ENCODE results near the gene AASDHPPT.

The AASDHPPT gene

DNA sequence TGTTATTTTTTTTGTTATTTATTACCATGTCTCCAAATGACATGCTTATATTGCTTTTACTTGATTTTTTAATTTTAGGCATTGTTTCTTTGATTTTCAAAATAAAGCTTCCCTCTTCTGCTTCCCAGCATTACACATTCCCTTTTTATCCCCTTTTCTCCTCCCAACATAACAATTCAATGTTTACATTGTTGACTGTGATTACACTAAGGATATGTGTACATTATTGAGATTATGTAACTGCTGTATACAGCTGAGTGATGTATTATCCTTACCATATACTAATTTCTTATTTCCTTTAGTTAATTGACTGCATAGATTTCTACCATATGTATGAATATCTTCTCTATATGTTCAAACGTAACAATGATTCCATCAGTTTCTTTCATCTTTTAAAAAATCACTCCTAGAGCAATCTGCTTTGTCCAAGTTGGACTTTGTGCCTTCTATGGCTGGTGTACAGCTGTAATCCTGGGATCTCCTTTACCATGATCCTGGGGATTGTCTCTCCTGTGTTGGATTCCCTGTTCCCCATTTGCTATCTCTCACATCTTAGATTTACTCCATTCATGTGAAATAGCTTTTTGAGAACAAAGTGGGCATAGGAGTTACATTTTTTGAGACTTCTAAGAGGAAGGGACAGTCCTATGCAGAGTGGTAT lies 21.6 kb downstream of the AASDHPPT start:
- TF ChIP-seq, protein P1, sequence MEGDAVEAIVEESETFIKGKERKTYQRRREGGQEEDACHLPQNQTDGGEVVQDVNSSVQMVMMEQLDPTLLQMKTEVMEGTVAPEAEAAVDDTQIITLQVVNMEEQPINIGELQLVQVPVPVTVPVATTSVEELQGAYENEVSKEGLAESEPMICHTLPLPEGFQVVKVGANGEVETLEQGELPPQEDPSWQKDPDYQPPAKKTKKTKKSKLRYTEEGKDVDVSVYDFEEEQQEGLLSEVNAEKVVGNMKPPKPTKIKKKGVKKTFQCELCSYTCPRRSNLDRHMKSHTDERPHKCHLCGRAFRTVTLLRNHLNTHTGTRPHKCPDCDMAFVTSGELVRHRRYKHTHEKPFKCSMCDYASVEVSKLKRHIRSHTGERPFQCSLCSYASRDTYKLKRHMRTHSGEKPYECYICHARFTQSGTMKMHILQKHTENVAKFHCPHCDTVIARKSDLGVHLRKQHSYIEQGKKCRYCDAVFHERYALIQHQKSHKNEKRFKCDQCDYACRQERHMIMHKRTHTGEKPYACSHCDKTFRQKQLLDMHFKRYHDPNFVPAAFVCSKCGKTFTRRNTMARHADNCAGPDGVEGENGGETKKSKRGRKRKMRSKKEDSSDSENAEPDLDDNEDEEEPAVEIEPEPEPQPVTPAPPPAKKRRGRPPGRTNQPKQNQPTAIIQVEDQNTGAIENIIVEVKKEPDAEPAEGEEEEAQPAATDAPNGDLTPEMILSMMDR (IDR thresholded peaks at IDR 0.05; ENCODE audit: borderline replicate concordance, insufficient read depth, low read depth, low read length) = no peak
- H3K4me3 ChIP-seq (ENCODE audit: low read depth, low read length) = no peak overlapping the region

DNA sequence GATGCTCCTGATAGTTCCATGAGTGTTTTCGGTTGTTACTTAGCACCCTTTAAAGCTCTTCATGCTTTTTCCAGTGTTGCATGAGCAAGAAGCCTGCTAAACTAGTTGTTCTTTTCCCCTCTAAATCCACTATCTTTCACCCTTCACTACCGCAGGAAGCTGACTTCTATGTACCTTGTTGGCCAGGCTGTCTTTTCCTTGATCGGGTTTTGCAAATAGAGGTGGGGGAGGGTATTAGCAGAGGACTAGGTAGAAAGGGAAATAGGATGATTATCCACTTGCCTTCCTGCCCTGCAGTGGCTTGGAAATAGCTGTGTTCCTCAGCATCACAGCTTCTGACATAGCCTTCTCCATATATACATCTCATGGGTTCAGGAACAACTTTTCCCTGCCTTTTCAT lies 23.9 kb downstream of the AASDHPPT start:
- no peak overlapping the region for H3K4me3 ChIP-seq (ENCODE audit: low read depth, low read length)
- TF ChIP-seq, protein P1 (IDR thresholded peaks at IDR 0.05; ENCODE audit: borderline replicate concordance, insufficient read depth, low read depth, low read length) = no peak

DNA sequence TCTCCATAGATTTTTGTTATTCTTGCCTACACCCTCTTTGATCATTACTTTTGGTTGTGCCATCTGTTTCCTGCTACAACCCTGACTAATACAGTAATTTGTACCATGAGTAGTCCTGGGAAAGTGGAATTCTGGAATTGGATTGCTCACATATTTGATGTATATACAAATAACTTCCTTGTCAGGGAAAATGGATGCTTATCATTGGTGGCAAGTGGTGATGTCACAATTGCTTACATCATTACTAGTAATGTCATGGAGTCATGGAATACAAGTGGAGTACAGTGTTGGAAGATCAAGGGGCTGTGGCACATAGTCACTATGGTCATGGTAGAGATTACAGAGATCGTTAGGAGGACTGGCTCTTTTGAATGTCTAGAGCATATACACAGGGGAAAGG lies 24.4 kb downstream of the AASDHPPT start:
- no peak overlapping the region for H3K4me3 ChIP-seq (ENCODE audit: low read depth, low read length)
- TF ChIP-seq, protein P1 (IDR thresholded peaks at IDR 0.05; ENCODE audit: borderline replicate concordance, insufficient read depth, low read depth, low read length) = no peak

DNA sequence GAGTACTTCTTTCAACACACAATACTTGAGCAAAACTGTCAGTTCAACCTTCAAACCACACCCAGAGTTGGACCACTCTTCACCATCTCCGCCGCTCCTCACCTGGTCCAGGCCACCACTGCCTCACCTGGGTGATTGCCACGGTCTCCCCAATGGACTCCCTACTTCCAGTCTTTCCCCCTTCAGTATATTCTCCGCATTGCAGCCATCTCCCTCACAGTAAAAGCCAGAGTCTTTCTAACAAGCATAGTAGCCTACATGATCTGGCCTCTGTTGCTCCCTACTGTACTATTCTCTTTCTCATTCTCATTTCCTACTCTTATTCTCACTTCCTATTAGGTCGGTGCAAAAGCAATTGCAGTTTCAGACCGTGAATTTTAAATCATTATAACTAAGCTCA lies 28.5 kb downstream of the AASDHPPT start:
- H3K4me3 ChIP-seq (ENCODE audit: low read depth, low read length) = no peak overlapping the region
- TF ChIP-seq, protein P1 (IDR thresholded peaks at IDR 0.05; ENCODE audit: borderline replicate concordance, insufficient read depth, low read depth, low read length) = no peak

DNA sequence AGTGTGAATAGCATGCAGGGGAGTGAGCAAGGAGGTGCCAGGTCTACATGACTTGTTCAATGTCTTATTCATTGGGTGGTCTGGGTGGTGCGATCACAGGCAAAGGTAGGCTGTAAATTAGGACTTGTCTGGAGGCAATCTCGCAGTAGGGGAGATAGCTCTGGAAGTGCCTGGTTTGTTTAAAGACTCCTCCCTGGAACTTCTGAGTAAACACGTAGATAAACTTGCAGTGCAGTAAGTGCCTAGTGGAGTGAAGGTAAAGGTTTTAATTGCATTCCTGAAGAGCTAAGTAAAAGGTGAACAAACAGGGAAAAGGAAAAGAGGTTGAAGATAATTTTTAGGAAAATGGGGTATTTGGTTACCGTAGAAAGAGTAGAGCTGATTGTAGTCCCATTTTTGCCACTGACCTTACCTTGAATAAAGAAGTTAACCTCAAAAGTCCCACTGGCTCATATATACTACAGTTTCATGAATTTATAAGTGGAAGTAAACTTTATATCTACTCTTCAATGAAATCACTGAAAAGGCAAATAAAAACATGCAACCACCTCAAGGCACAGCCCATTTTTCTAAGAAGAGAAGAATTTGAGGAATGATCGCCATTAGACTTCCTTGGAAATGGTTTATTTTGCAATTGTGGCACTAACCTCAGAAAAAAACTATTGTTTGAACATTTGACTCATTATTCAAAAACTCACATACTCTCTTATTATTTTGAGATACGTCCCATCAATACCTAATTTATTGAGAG lies 44.3 kb downstream of the AASDHPPT start:
- TF ChIP-seq, protein P1 (IDR thresholded peaks at IDR 0.05; ENCODE audit: borderline replicate concordance, insufficient read depth, low read depth, low read length) = no peak
- H3K4me3 ChIP-seq (ENCODE audit: low read depth, low read length) = no peak overlapping the region

DNA sequence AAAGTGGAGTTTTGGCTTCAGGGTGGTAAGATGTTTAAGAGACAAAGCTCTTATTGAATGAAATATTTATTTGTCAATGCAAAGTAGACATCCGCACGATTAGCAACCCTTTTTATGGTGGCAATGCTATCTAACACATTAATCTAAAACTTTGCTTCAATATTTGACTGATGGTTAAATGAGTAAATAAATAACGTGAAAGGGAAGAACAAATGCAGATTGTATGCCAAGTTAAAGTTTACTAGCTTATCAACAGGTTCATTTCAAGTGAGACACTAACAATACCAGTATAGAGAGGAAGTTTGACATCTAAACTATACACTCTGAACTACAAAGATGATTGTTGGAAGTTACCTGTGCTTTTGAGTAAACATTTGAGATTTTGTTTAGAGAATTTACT lies 50.1 kb downstream of the AASDHPPT start:
- TF ChIP-seq, protein P1 (IDR thresholded peaks at IDR 0.05; ENCODE audit: borderline replicate concordance, insufficient read depth, low read depth, low read length) = no peak
- H3K4me3 ChIP-seq (ENCODE audit: low read depth, low read length) = no peak overlapping the region

DNA sequence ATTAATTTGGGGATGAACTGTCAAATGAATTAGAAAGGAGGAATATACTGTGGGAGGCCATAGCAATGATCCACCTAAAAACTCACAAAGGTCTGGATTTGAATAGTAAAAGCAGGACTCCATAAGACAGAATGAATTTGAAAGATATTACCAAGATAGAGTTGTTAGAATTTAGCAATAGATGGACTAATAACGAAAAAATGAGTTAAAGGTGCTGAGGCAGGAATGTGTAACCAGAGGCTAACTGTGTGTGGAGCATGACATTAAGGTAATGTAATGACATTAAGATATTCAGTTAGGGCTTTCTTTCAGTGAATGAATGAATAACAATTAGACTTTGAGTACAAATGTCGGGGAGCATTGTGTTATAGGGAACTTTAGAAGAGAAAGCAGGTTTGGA lies 51.3 kb downstream of the AASDHPPT start:
- TF ChIP-seq, protein P1 (IDR thresholded peaks at IDR 0.05; ENCODE audit: borderline replicate concordance, insufficient read depth, low read depth, low read length) = no peak
- H3K4me3 ChIP-seq (ENCODE audit: low read depth, low read length) = no peak overlapping the region
